PC-3 (cell line): ENCODE measurements around the gene ZNF30. TPM values are rescaled to one million over a fixed set of nuclear protein-coding genes. Genes with fewer than 3 reads are reported as not detected.

Experiments
- ATAC-seq: fragments of 200-7000 bp; cut with Tn5 transposase; 2 replicates; pipeline ENCODE4 v1.9.1; 2020; ENCODE audit warnings: mild to moderate bottlenecking, moderate library complexity
- BruUV-seq: library from RNA; stranded (reverse); fragments of 400-500 nt; replicated peaks from 2 replicates; lab custom pipeline; 2021; lab: Mats Ljungman, UMichigan
- CTCF ChIA-PET: fragments of 300-600 bp; sonication (Branson Sonifier 250); formaldehyde crosslinking; loops from one replicate; lab custom pipeline; 2022; ENCODE audit warnings: antibody characterized with exemption; lab: Charles Lee
- POLR2A ChIA-PET: fragments of 300-600 bp; sonication (Branson Sonifier 250); formaldehyde crosslinking; loops from one replicate; lab custom pipeline; 2022; ENCODE audit warnings: antibody characterized with exemption; ENCODE audit not compliant: unreplicated experiment; lab: Charles Lee
- DNase-seq: peaks from one replicate; pipeline ENCODE4 v3.0.0-alpha.2; 2015
- H2AFZ ChIP-seq: fragments of 300-600 bp; sonication (generic); 2 replicates; pipeline ENCODE4 v1.6.0; 2016; ENCODE audit warnings: antibody characterized with exemption, low read length
- H3F3A ChIP-seq: fragments of 300-600 bp; sonication (generic); one replicate; pipeline ENCODE4 v1.6.0; 2017; ENCODE audit warnings: antibody characterized with exemption, low read length, control low read depth, mild to moderate bottlenecking; ENCODE audit not compliant: unreplicated experiment
- H3K27ac ChIP-seq: fragments of 300-600 bp; sonication (generic); 2 replicates; pipeline ENCODE4 v1.5.1; 2016; ENCODE audit warnings: mild to moderate bottlenecking, low read length
- H3K27me3 ChIP-seq: fragments of 300-600 bp; sonication (generic); 2 replicates; pipeline ENCODE4 v1.6.1; 2016; ENCODE audit warnings: low read length, mixed read lengths
- H3K36me3 ChIP-seq: fragments of 300-600 bp; sonication (generic); 2 replicates; pipeline ENCODE4 v1.6.1; 2016; ENCODE audit warnings: low read depth, mixed run types, low read length, mixed read lengths
- H3K4me1 ChIP-seq: fragments of 300-600 bp; sonication (generic); 2 replicates; pipeline ENCODE4 v1.5.1; 2016; ENCODE audit warnings: low read length; ENCODE audit not compliant: insufficient read depth
- H3K4me2 ChIP-seq: fragments of 300-600 bp; sonication (generic); 2 replicates; pipeline ENCODE4 v1.6.0; 2016; ENCODE audit warnings: low read length
- H3K4me3 ChIP-seq: fragments of 300-600 bp; sonication (generic); 2 replicates; pipeline ENCODE4 v1.5.1; 2016; ENCODE audit warnings: mild to moderate bottlenecking, low read length, mixed read lengths
- H3K79me2 ChIP-seq: fragments of 300-600 bp; sonication (generic); 2 replicates; pipeline ENCODE4 v1.6.1; 2017; ENCODE audit warnings: low read length, mixed read lengths
- H3K9ac ChIP-seq: fragments of 300-600 bp; sonication (generic); 2 replicates; pipeline ENCODE4 v1.6.0; 2016; ENCODE audit warnings: mild to moderate bottlenecking, low read length
- H3K9me2 ChIP-seq: fragments of 300-600 bp; sonication (generic); replicated peaks from 2 replicates; pipeline ENCODE4 v1.6.1; 2016; ENCODE audit warnings: mixed run types, low read length, mixed read lengths
- H3K9me3 ChIP-seq: fragments of 300-600 bp; sonication (generic); 2 replicates; pipeline ENCODE4 v1.6.1; 2016; ENCODE audit warnings: low read length, mixed read lengths
- H4K20me1 ChIP-seq: fragments of 300-600 bp; sonication (generic); 2 replicates; pipeline ENCODE4 v1.6.1; 2016; ENCODE audit warnings: low read length, mixed read lengths
- EZH2 ChIP-seq: fragments of 300-600 bp; sonication (generic); IDR thresholded peaks from one replicate; pipeline ENCODE4 v1.6.1; 2017; ENCODE audit warnings: antibody characterized with exemption, mild to moderate bottlenecking, low read length; ENCODE audit not compliant: unreplicated experiment
- EZH2phosphoT487 ChIP-seq: fragments of 300-600 bp; sonication (generic); IDR thresholded peaks from 2 replicates; pipeline ENCODE4 v1.6.1; 2018; ENCODE audit warnings: mild to moderate bottlenecking, antibody characterized with exemption, low read length, borderline replicate concordance
- intact Hi-C: fragments of 100-400 bp; cut with micrococcal nuclease; formaldehyde crosslinking; loops from 2 replicates; pipeline ENCODE4 v1.9.0; 2023
- total RNA-seq: library from RNA; depleted of rRNA; stranded (reverse); fragments of >200 nt; gene quantifications from 2 replicates; pipeline ENCODE4 v1.2.3, GENCODE V29; 2014
- TF ChIP-seq, protein P1 (sequence below): fragments of 300-600 bp; sonication (generic); conservative IDR thresholded peaks from 2 replicates; pipeline ENCODE4 v1.5.1; 2017; ENCODE audit warnings: antibody characterized with exemption, low read depth, mild to moderate bottlenecking, low read length

The ZNF30 gene
- total RNA-seq, 1 experiment from 2014 or later, result 3.5 TPM

DNA sequence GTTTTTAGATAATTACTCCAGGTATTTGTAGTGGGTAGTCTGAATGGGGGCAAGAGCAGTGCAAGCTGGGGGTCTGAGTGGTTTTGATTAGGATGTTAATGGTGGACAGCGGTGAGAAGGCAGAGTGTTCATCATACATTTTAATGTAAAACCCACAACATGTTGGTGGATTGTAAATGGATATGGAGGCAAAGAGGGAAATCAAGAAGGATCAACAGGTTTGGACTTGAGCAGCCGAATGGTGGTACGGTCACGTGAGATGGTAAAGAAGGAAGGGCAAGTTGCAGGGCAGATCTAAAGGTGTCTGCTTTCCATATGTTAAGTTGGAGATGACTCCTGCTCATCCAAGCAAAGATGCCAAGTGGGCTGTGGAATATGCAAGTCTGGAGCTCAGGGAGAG lies 9.5 kb downstream of the ZNF30 start:
- Histone ChIP-seq H3K27ac (no peak overlapping the region), H3K4me3 (no peak overlapping the region), H4K20me1 (no peaks in the 10 kb centered on the region), H2AFZ (no peak overlapping the region), H3K79me2 (no peaks in the 10 kb centered on the region), H3K4me2 (no peak overlapping the region), H3K9me2 (no peaks in the 10 kb centered on the region), H3F3A (no peaks in the 10 kb centered on the region), H3K4me1 (no peaks in the 10 kb centered on the region), H3K27me3 (no peaks in the 10 kb centered on the region), H3K9ac (no peak overlapping the region), H3K9me3 (no peaks in the 10 kb centered on the region), H3K36me3 (peaks cover 28% of the 10 kb centered on the region)
- no peak for DNase-seq
- ATAC-seq, result no peak
- ChIA-PET CTCF (no interaction called here), POLR2A (no interaction called here)
- intact Hi-C loops, result no loop called here
- TF ChIP-seq EZH2 (no peak), EZH2phosphoT487 (no peak)
- TF ChIP-seq, protein P1, sequence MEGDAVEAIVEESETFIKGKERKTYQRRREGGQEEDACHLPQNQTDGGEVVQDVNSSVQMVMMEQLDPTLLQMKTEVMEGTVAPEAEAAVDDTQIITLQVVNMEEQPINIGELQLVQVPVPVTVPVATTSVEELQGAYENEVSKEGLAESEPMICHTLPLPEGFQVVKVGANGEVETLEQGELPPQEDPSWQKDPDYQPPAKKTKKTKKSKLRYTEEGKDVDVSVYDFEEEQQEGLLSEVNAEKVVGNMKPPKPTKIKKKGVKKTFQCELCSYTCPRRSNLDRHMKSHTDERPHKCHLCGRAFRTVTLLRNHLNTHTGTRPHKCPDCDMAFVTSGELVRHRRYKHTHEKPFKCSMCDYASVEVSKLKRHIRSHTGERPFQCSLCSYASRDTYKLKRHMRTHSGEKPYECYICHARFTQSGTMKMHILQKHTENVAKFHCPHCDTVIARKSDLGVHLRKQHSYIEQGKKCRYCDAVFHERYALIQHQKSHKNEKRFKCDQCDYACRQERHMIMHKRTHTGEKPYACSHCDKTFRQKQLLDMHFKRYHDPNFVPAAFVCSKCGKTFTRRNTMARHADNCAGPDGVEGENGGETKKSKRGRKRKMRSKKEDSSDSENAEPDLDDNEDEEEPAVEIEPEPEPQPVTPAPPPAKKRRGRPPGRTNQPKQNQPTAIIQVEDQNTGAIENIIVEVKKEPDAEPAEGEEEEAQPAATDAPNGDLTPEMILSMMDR, result no peak
- BruUV-seq, result no TSS peak

DNA sequence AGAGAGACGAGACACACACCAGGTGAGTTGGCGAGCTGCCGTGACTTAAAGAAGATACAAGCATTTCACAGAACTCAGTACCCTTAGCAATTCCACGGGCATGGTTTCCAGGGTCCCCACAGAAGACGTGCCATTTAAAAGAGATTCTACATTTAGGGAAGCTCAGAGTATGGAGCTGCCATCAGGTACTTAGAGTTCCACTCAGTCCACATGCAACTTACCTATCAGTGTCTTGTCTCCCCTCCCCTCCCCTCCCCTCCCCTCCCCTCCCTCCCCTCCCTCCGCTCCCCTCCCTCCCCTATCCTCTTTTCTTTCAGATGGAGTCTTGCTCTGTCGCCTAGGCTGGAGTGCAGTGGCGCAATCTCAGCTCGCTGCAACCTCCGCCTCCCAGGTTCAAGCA lies 12.2 kb downstream of the ZNF30 start:
- Histone ChIP-seq H3K4me3 (no peak overlapping the region), H3K36me3 (peaks cover 34% of the 10 kb centered on the region), H3F3A (no peaks in the 10 kb centered on the region), H3K4me2 (no peak overlapping the region), H3K4me1 (no peaks in the 10 kb centered on the region), H3K9me2 (no peaks in the 10 kb centered on the region), H2AFZ (no peak overlapping the region), H3K9ac (no peak overlapping the region), H4K20me1 (no peaks in the 10 kb centered on the region), H3K27me3 (no peaks in the 10 kb centered on the region), H3K27ac (no peak overlapping the region), H3K9me3 (no peaks in the 10 kb centered on the region), H3K79me2 (no peaks in the 10 kb centered on the region)
- ATAC-seq, result no peak
- ChIA-PET CTCF (no interaction called here), POLR2A (no interaction called here)
- BruUV-seq, result no TSS peak
- no peak for TF ChIP-seq EZH2
- TF ChIP-seq, protein P1, result no peak
- TF ChIP-seq EZH2phosphoT487, result no peak
- intact Hi-C loops, result no loop called here
- DNase-seq, result no peak

DNA sequence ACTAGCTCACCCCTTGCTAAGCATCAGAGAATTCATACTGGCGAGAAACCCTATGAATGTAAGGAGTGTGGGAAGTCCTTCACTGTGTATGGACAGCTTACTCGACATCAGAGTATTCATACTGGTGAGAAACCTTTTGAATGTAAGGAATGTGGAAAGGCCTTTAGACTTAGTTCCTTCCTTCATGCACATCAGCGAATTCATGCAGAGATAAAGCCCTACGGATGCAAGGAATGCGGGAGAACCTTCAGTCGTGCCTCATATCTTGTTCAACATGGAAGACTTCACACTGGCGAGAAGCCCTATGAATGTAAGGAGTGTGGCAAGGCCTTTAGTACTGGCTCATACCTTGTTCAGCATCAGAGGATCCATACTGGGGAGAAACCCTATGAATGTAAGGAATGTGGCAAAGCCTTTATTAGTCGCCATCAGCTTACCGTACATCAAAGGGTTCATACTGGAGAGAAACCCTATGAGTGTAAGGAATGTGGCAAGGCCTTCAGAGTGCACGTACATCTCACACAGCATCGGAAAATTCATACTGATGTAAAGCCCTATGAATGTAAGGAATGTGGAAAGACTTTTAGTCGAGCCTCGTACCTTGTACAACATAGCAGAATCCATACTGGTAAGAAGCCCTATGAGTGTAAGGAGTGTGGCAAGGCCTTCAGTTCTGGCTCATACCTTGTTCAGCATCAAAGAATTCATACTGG lies 17.3 kb downstream of the ZNF30 start:
- CTCF ChIA-PET, result no interaction called here
- no peaks in the 10 kb centered on the region for H3K9me3 ChIP-seq
- POLR2A ChIA-PET, result no interaction called here

More for the DNA sequence above, 17.3 kb downstream of the ZNF30 start:
- Histone ChIP-seq H3K9ac (no peak overlapping the region), H3K4me3 (no peak overlapping the region), H3F3A (no peaks in the 10 kb centered on the region), H3K27ac (no peak overlapping the region), H3K27me3 (no peaks in the 10 kb centered on the region), H2AFZ (no peak overlapping the region), H3K79me2 (no peaks in the 10 kb centered on the region), H3K9me2 (no peaks in the 10 kb centered on the region), H3K36me3 (peaks cover 41% of the 10 kb centered on the region), H3K4me2 (no peak overlapping the region), H4K20me1 (no peaks in the 10 kb centered on the region), H3K4me1 (no peaks in the 10 kb centered on the region)
- DNase-seq (no peak), ATAC-seq (no peak)
- TF ChIP-seq, protein P1, result no peak
- no peak for TF ChIP-seq EZH2phosphoT487
- no peak for TF ChIP-seq EZH2
- intact Hi-C loops, result no loop called here
- BruUV-seq, result no TSS peak
